ENCODE results near the gene PPP4C. TPM values are rescaled to one million over a fixed set of nuclear protein-coding genes. Genes with fewer than 3 reads are reported as not detected.
"Not testable (repeated sequence)": the region's sequence is repeated elsewhere in the genome, so short reads cannot be mapped to it uniquely, and the experiment has no call there.

The PPP4C gene
- total and polyA plus RNA-seq, 2 of the 8 experiments (the other 6 are each of a cell fraction or from before 2014, with no cell fraction given): 148 to 298 TPM

DNA sequence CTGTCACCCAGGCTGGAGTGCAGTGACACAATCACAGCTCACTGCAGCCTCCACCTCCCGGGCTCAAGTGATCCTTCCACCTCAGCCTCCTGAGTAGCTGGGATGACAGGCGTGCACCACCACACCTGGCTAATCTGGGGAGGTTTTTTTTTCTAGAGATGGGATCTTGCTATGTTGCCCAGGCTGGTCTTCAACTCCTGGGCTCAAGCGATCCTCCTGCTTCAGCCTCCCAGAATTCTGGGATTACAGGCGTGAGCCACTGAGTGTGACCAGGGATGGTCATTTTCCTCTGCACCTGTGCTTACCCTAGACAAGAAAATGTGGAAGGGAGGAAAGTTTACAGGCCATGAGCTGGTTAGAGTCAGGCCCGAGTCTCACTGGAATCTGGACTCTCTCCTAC, 35.1 kb upstream of the PPP4C start:
- not testable (repeated sequence) for DNase-seq (ENCODE audit: low read depth in 1 of 2, low spot score in 2 of 2); H3K14ac ChIP-seq (ENCODE audit: insufficient read length); H4K91ac ChIP-seq (replicated peaks; ENCODE audit: insufficient read length, low read length); H2BK5ac ChIP-seq (ENCODE audit: low read depth, low read length); H3K79me2 ChIP-seq (ENCODE audit: control insufficient read depth in 1 of 2, insufficient read depth in 2 of 2, low read length in 2 of 2); H2AK5ac ChIP-seq (ENCODE audit: low read depth, low read length); H3K79me1 ChIP-seq (ENCODE audit: low read depth, low read length); H3K4me2 ChIP-seq (ENCODE audit: insufficient read depth in 1 of 2, low read depth in 2 of 2, low read length in 2 of 2); FAIRE-seq; H4K8ac ChIP-seq (ENCODE audit: extremely low read depth, insufficient read depth, low read length); H3K18ac ChIP-seq (ENCODE audit: extremely low read depth, low read length); H3K9ac ChIP-seq (replicated peaks in 1 of 4; ENCODE audit: extremely low read depth in 1 of 4, low read depth in 3 of 4, low read length in 3 of 4); H2AFZ ChIP-seq (ENCODE audit: low read length); H3K56ac ChIP-seq (replicated peaks; ENCODE audit: insufficient read length, low read depth, low read length); H3K23me2 ChIP-seq (ENCODE audit: low read depth, low read length); H4K20me1 ChIP-seq (replicated peaks in 1 of 2; ENCODE audit: control insufficient read depth in 1 of 2, insufficient read depth in 2 of 2, low read length in 2 of 2); H2BK15ac ChIP-seq (ENCODE audit: low read length); H2BK120ac ChIP-seq (replicated peaks; ENCODE audit: low read depth, low read length); H3K4me3 ChIP-seq (ENCODE audit: extremely low read depth in 1 of 4, insufficient read depth in 2 of 4, low read depth in 3 of 4, low read length in 4 of 4); H2BK12ac ChIP-seq (ENCODE audit: low read depth, low read length); H2BK20ac ChIP-seq (ENCODE audit: low read length); H3K4me1 ChIP-seq (replicated peaks in 1 of 4; ENCODE audit: control insufficient read depth in 3 of 4, insufficient read depth in 4 of 4, low read length in 3 of 4); H3K36me3 ChIP-seq (ENCODE audit: control insufficient read depth in 2 of 4, insufficient read depth in 4 of 4, low read length in 3 of 4); H3K27ac ChIP-seq (ENCODE audit: low read depth, low read length); H3K4ac ChIP-seq (replicated peaks; ENCODE audit: insufficient read length, low read depth, low read length); H3K27me3 ChIP-seq (replicated peaks in 1 of 4; ENCODE audit: control insufficient read depth in 3 of 4, extremely low read depth in 1 of 4, insufficient read depth in 3 of 4, low read length in 3 of 4); H3K23ac ChIP-seq (ENCODE audit: insufficient read length); H3K9me3 ChIP-seq (ENCODE audit: insufficient read depth in 2 of 2, low read depth in 1 of 2, low read length in 1 of 2); H4K5ac ChIP-seq (ENCODE audit: insufficient read length, low read depth, low read length)
- ChIA-PET POLR2A (ENCODE audit: partially characterized antibody) (interaction anchor here (0.7 to 0.8 kb wide), 2 partner anchors 9 to 20 kb away, joined by 3 to 4 read pairs; partner anchors contain the start of gene TLCD3B), CTCF (ENCODE audit: partially characterized antibody) (interaction anchor here (0.8 to 2.8 kb wide), 4 partner anchors 9 to 192 kb away, joined by 3 to 12 read pairs (median 4); partner anchors contain the start of gene TLCD3B)
- 81% methylated on average over 5 of the region's 5 CpGs; no CpG with 5 or more reads in 1 of the 2 experiments for WGBS, 2 experiments (ENCODE audit: extremely low coverage in 1 of 2, insufficient coverage in 1 of 2, insufficient read length in 1 of 2, insufficient replicate concordance in 2 of 2, low coverage in 1 of 2, low lambda C conversion rate in 2 of 2, missing lambda C conversion rate in 1 of 2)
